Fibroblast of lung (primary cell): ENCODE measurements around the gene TUT1. TPM values are rescaled to one million over a fixed set of nuclear protein-coding genes. Genes with fewer than 3 reads are reported as not detected.
A peak's percentile ranks its signal among the peaks of the same experiment; 100 is the strongest.

ENCODE experiments used
- DNase-seq, 2 donors: peaks; one replicate each; pipeline versions ENCODE4 v3.0.0 to v3.0.0-alpha.2; 2010; ENCODE audit warnings: low read depth in 2 of 2
- H2AFZ ChIP-seq: 2 replicates; pipeline ENCODE4 v1.5.1; 2012; ENCODE audit warnings: low read length, control low read depth, inconsistent platforms
- H3K27ac ChIP-seq: 2 replicates; pipeline ENCODE4 v1.5.1; 2011; ENCODE audit warnings: low read length, control low read depth; ENCODE audit not compliant: insufficient read depth
- H3K27me3 ChIP-seq: 2 replicates; pipeline ENCODE4 v1.5.1; 2011; ENCODE audit warnings: mild to moderate bottlenecking, low read length; ENCODE audit not compliant: control insufficient read depth, insufficient read depth
- H3K36me3 ChIP-seq: 2 replicates; pipeline ENCODE4 v1.5.1; 2011; ENCODE audit warnings: low read length; ENCODE audit not compliant: control insufficient read depth, insufficient read depth
- H3K4me1 ChIP-seq: 2 replicates; pipeline ENCODE4 v1.5.1; 2011; ENCODE audit warnings: low read length; ENCODE audit not compliant: control insufficient read depth, insufficient read depth; ENCODE audit errors: extremely low read depth
- H3K4me2 ChIP-seq: 2 replicates; pipeline ENCODE4 v1.5.1; 2011; ENCODE audit warnings: low read length, control low read depth; ENCODE audit not compliant: insufficient read depth; ENCODE audit errors: extremely low read depth
- H3K4me3 ChIP-seq, 4 experiments: fragments of 200-600 bp in 1 of 4; sonication (generic) in 1 of 4; replicated peaks in 1 of 4; 2 replicates each; pipeline ENCODE4 v1.5.1; 2011 to 2016; ENCODE audit warnings: low read length in 4 of 4, low read depth in 3 of 4, mild to moderate bottlenecking in 3 of 4, control low read depth in 2 of 4, inconsistent platforms in 1 of 4, mixed read lengths in 1 of 4; ENCODE audit not compliant: insufficient read depth in 1 of 4; ENCODE audit errors: control extremely low read depth in 1 of 4
- H3K79me2 ChIP-seq: 2 replicates; pipeline ENCODE4 v1.5.1; 2012; ENCODE audit warnings: mild to moderate bottlenecking, low read length, inconsistent platforms; ENCODE audit not compliant: control insufficient read depth, insufficient read depth
- H3K9ac ChIP-seq: 2 replicates; pipeline ENCODE4 v1.5.1; 2011; ENCODE audit warnings: mild to moderate bottlenecking, low read length, control low read depth; ENCODE audit not compliant: insufficient read depth
- H3K9me3 ChIP-seq: 2 replicates; pipeline ENCODE4 v1.5.1; 2012; ENCODE audit warnings: low read depth, low read length; ENCODE audit not compliant: control insufficient read depth, insufficient read depth
- H4K20me1 ChIP-seq: 2 replicates; pipeline ENCODE4 v1.5.1; 2011; ENCODE audit warnings: low read length; ENCODE audit not compliant: control insufficient read depth, insufficient read depth; ENCODE audit errors: extremely low read depth
- EZH2 ChIP-seq: IDR thresholded peaks from 2 replicates; pipeline ENCODE4 v1.5.1; 2012; ENCODE audit warnings: low read length, control low read depth, mild to moderate bottlenecking; ENCODE audit errors: missing control alignments
- polyA plus RNA-seq, 2 donors: library from polyadenylated mRNA; depleted of rRNA in 1 of 2; stranded (reverse) in 1 of 2; unstranded in 1 of 2; fragments of >200 nt; gene quantifications; 2 replicates each; pipeline ENCODE4 v1.2.1, GENCODE V29; 2011 to 2012; ENCODE audit warnings: missing spikeins in 1 of 2
- total RNA-seq: library from RNA; depleted of rRNA; stranded (reverse); fragments of >200 nt; gene quantifications from 2 replicates; pipeline ENCODE4 v1.2.1, GENCODE V29; 2014
- TF ChIP-seq, protein P1 (sequence below), 2 donors: IDR thresholded peaks in 1 of 2; conservative IDR thresholded peaks in 1 of 2; 1 replicate in 1 of 2; 2 replicates in 1 of 2; pipeline ENCODE4 v1.5.1; 2011 to 2012; ENCODE audit warnings: low read length in 2 of 2, control low read depth in 1 of 2, inconsistent platforms in 1 of 2, low read depth in 1 of 2, mild to moderate bottlenecking in 1 of 2

Gene TUT1
- total and polyA plus RNA-seq, 2 donors (not counting 1 experiment from before 2014, with no cell fraction given) = 5.5 to 7.8 TPM

- peak overlapping the region; percentile 79 for H2AFZ ChIP-seq
- H3K36me3 ChIP-seq = peaks cover 4% of the 10 kb centered on the region
- DNase-seq = no peak
Observed at GRCh38 chr11:62610814-62611704, 19.7 kb upstream of the TUT1 start.

GRCh38 chr11:62610403-62610802, 19.1 kb upstream of the TUT1 start:
- Histone ChIP-seq H3K27me3 (no peaks in the 10 kb centered on the region), H3K4me3 (no peak overlapping the region), H2AFZ (no peak overlapping the region), H3K9ac (no peak overlapping the region), H4K20me1 (no peaks in the 10 kb centered on the region), H3K36me3 (peaks cover 8% of the 10 kb centered on the region), H3K4me2 (no peak overlapping the region), H3K9me3 (no peaks in the 10 kb centered on the region), H3K4me1 (peaks cover 12% of the 10 kb centered on the region), H3K27ac (no peak overlapping the region), H3K79me2 (no peaks in the 10 kb centered on the region)
- DNase-seq = no peak
- TF ChIP-seq, protein P1, sequence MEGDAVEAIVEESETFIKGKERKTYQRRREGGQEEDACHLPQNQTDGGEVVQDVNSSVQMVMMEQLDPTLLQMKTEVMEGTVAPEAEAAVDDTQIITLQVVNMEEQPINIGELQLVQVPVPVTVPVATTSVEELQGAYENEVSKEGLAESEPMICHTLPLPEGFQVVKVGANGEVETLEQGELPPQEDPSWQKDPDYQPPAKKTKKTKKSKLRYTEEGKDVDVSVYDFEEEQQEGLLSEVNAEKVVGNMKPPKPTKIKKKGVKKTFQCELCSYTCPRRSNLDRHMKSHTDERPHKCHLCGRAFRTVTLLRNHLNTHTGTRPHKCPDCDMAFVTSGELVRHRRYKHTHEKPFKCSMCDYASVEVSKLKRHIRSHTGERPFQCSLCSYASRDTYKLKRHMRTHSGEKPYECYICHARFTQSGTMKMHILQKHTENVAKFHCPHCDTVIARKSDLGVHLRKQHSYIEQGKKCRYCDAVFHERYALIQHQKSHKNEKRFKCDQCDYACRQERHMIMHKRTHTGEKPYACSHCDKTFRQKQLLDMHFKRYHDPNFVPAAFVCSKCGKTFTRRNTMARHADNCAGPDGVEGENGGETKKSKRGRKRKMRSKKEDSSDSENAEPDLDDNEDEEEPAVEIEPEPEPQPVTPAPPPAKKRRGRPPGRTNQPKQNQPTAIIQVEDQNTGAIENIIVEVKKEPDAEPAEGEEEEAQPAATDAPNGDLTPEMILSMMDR (conservative IDR thresholded peaks at IDR 0.05 in 1 of 2, IDR thresholded peaks at IDR 0.05 in 1 of 2; ENCODE audit: low read depth in 1 of 2, low read length in 2 of 2) = no peak
- TF ChIP-seq EZH2 = no peak

More at GRCh38 chr11:62610814-62611704, 19.7 kb upstream of the TUT1 start:
- H3K9ac ChIP-seq = peak overlapping the region; percentile 61
- H3K4me2 ChIP-seq = peak overlapping the region; percentile 93
- no peaks in the 10 kb centered on the region for H3K27me3 ChIP-seq
- H3K4me3 ChIP-seq = peak overlapping the region; percentile 69 to 87 (median 79)
- H3K4me1 ChIP-seq = peaks cover 12% of the 10 kb centered on the region
- no peaks in the 10 kb centered on the region for H4K20me1 ChIP-seq
- no peaks in the 10 kb centered on the region for H3K79me2 ChIP-seq
- peak overlapping the region; percentile 83 for H3K27ac ChIP-seq
- TF ChIP-seq EZH2 = no peak
- TF ChIP-seq, protein P1 (conservative IDR thresholded peaks at IDR 0.05 in 1 of 2, IDR thresholded peaks at IDR 0.05 in 1 of 2; ENCODE audit: low read depth in 1 of 2, low read length in 2 of 2) = no peak
- no peaks in the 10 kb centered on the region for H3K9me3 ChIP-seq

- Histone ChIP-seq H3K27ac (no peak overlapping the region), H3K4me3 (no peak overlapping the region), H3K79me2 (no peaks in the 10 kb centered on the region), H4K20me1 (no peaks in the 10 kb centered on the region), H2AFZ (no peak overlapping the region), H3K4me2 (no peak overlapping the region), H3K27me3 (no peaks in the 10 kb centered on the region), H3K4me1 (peaks cover 12% of the 10 kb centered on the region), H3K36me3 (peaks cover 9% of the 10 kb centered on the region), H3K9ac (no peak overlapping the region), H3K9me3 (no peaks in the 10 kb centered on the region)
- no peak for DNase-seq
- TF ChIP-seq, protein P1 (conservative IDR thresholded peaks at IDR 0.05 in 1 of 2, IDR thresholded peaks at IDR 0.05 in 1 of 2; ENCODE audit: low read depth in 1 of 2, low read length in 2 of 2) = no peak
- TF ChIP-seq EZH2 = no peak
Observed at GRCh38 chr11:62608776-62609175, 17.5 kb upstream of the TUT1 start.
